H9 (cell line): ENCODE measurements around the gene DPCD. TPM values are rescaled to one million over a fixed set of nuclear protein-coding genes. Genes with fewer than 3 reads are reported as not detected.
A peak's percentile ranks its signal among the peaks of the same experiment; 100 is the strongest.

Source experiments
- DNase-seq: peaks from one replicate; pipeline ENCODE4 v3.0.0-alpha.2; 2017
- H2AFZ ChIP-seq: one replicate; pipeline ENCODE4 v1.6.1; 2013; ENCODE audit warnings: mild to moderate bottlenecking, low read length, control low read depth, moderate library complexity
- H2AK5ac ChIP-seq: 2 replicates; pipeline ENCODE4 v1.6.1; 2013; ENCODE audit warnings: low read length, control low read depth, mixed read lengths; ENCODE audit not compliant: insufficient read length
- H2BK120ac ChIP-seq: one replicate; pipeline ENCODE4 v1.6.1; 2013; ENCODE audit warnings: low read depth, mild to moderate bottlenecking, low read length, control low read depth, inconsistent platforms; ENCODE audit not compliant: poor library complexity, severe bottlenecking
- H2BK12ac ChIP-seq: 2 replicates; pipeline ENCODE4 v1.6.1; 2013; ENCODE audit warnings: low read length, control low read depth, mixed read lengths, low read depth; ENCODE audit not compliant: insufficient read length
- H2BK15ac ChIP-seq: 2 replicates; pipeline ENCODE4 v1.6.1; 2013; ENCODE audit warnings: low read depth, low read length, control low read depth
- H2BK20ac ChIP-seq: one replicate; pipeline ENCODE4 v1.6.1; 2013; ENCODE audit warnings: low read depth, mild to moderate bottlenecking, low read length, control low read depth, inconsistent platforms; ENCODE audit not compliant: poor library complexity, severe bottlenecking
- H2BK5ac ChIP-seq: 2 replicates; pipeline ENCODE4 v1.6.1; 2013; ENCODE audit warnings: low read length, control low read depth, mixed read lengths; ENCODE audit not compliant: insufficient read length
- H3K14ac ChIP-seq: 2 replicates; pipeline ENCODE4 v1.6.1; 2013; ENCODE audit warnings: low read length, control low read depth; ENCODE audit not compliant: insufficient read depth
- H3K18ac ChIP-seq: 2 replicates; pipeline ENCODE4 v1.6.1; 2013; ENCODE audit warnings: low read depth, mild to moderate bottlenecking, mixed read lengths, low read length, control low read depth; ENCODE audit not compliant: insufficient read length
- H3K23ac ChIP-seq: 2 replicates; pipeline ENCODE4 v1.6.1; 2013; ENCODE audit warnings: low read length, control low read depth, mixed read lengths, low read depth; ENCODE audit not compliant: insufficient read length
- H3K23me2 ChIP-seq: 2 replicates; pipeline ENCODE4 v1.6.1; 2013; ENCODE audit warnings: low read depth, mild to moderate bottlenecking, mixed read lengths, low read length, control low read depth; ENCODE audit not compliant: insufficient read length, poor library complexity, severe bottlenecking
- H3K27ac ChIP-seq: 2 replicates; pipeline ENCODE4 v1.5.1; 2013; ENCODE audit warnings: low read length, control low read depth, mixed read lengths, low read depth; ENCODE audit not compliant: insufficient read length
- H3K27me3 ChIP-seq: 2 replicates; pipeline ENCODE4 v1.6.1; 2013; ENCODE audit warnings: low read length, control low read depth, inconsistent platforms; ENCODE audit not compliant: insufficient read depth
- H3K4ac ChIP-seq: 2 replicates; pipeline ENCODE4 v1.6.1; 2013; ENCODE audit warnings: low read depth, mild to moderate bottlenecking, control low read depth, inconsistent platforms, low read length, moderate library complexity
- H3K4me1 ChIP-seq: 2 replicates; pipeline ENCODE4 v1.6.1; 2013; ENCODE audit warnings: low read length, control low read depth, inconsistent platforms; ENCODE audit not compliant: insufficient read depth
- H3K4me2 ChIP-seq: 2 replicates; pipeline ENCODE4 v1.6.1; 2013; ENCODE audit warnings: low read length, control low read depth, mixed read lengths; ENCODE audit not compliant: insufficient read length, insufficient read depth
- H3K56ac ChIP-seq: 2 replicates; pipeline ENCODE4 v1.6.1; 2013; ENCODE audit warnings: low read depth, mild to moderate bottlenecking, mixed read lengths, low read length, control low read depth; ENCODE audit not compliant: insufficient read length
- H3K79me1 ChIP-seq: 2 replicates; pipeline ENCODE4 v1.6.1; 2013; ENCODE audit warnings: low read depth, mild to moderate bottlenecking, moderate library complexity, low read length, control low read depth, inconsistent platforms; ENCODE audit not compliant: insufficient read depth, poor library complexity, severe bottlenecking
- H3K79me2 ChIP-seq: 2 replicates; pipeline ENCODE4 v1.6.1; 2013; ENCODE audit warnings: low read length, control low read depth, inconsistent platforms; ENCODE audit not compliant: insufficient read depth
- H3K9ac ChIP-seq: 2 replicates; pipeline ENCODE4 v1.6.1; 2013; ENCODE audit warnings: low read length, control low read depth, mixed read lengths; ENCODE audit not compliant: insufficient read length; ENCODE audit errors: extremely low read depth
- H3K9me3 ChIP-seq: one replicate; pipeline ENCODE4 v1.6.1; 2013; ENCODE audit warnings: low read depth, low read length, inconsistent platforms; ENCODE audit not compliant: control insufficient read depth
- H3T11ph ChIP-seq: one replicate; pipeline ENCODE4 v1.6.1; 2013; ENCODE audit warnings: mild to moderate bottlenecking, low read length, control low read depth, inconsistent platforms
- H4K20me1 ChIP-seq: one replicate; pipeline ENCODE4 v1.6.1; 2013; ENCODE audit not compliant: control insufficient read depth, insufficient read length, insufficient read depth
- H4K5ac ChIP-seq: 2 replicates; pipeline ENCODE4 v1.6.1; 2013; ENCODE audit warnings: low read depth, mild to moderate bottlenecking, mixed read lengths, low read length, control low read depth; ENCODE audit not compliant: insufficient read length
- H4K8ac ChIP-seq: replicated peaks from 2 replicates; pipeline ENCODE4 v1.6.1; 2013; ENCODE audit warnings: low read length, control low read depth, mixed read lengths, low read depth; ENCODE audit not compliant: insufficient read length
- H4K91ac ChIP-seq: 2 replicates; pipeline ENCODE4 v1.6.1; 2013; ENCODE audit warnings: low read depth, mild to moderate bottlenecking, moderate library complexity, mixed read lengths, low read length, control low read depth; ENCODE audit not compliant: insufficient read length
- H3K27ac Mint-ChIP-seq, 3 experiments: 2 replicates in 2 of 3; 3 replicates in 1 of 3; pipeline ENCODE4 v1.8.0; 2020 to 2021; ENCODE audit warnings: mixed read lengths in 3 of 3, mild to moderate bottlenecking in 1 of 3, moderate library complexity in 1 of 3
- H3K27me3 Mint-ChIP-seq: 2 replicates; pipeline ENCODE4 v1.8.0; 2021; ENCODE audit warnings: low read depth, mild to moderate bottlenecking, moderate library complexity, mixed read lengths
- H3K36me3 Mint-ChIP-seq, 3 experiments: 2 replicates in 2 of 3; 3 replicates in 1 of 3; pipeline ENCODE4 v1.8.0; 2020 to 2021; ENCODE audit warnings: low read depth in 3 of 3, mixed read lengths in 3 of 3; ENCODE audit not compliant: insufficient read depth in 1 of 3
- H3K4me1 Mint-ChIP-seq, 2 experiments: 2 replicates each; pipeline ENCODE4 v1.8.0; 2020; ENCODE audit warnings: mixed read lengths in 2 of 2
- H3K4me3 Mint-ChIP-seq, 2 experiments: 2 replicates in 1 of 2; 3 replicates in 1 of 2; pipeline ENCODE4 v1.8.0; 2020 to 2021; ENCODE audit warnings: mild to moderate bottlenecking in 2 of 2, mixed read lengths in 2 of 2, moderate library complexity in 1 of 2
- H3K9me3 Mint-ChIP-seq, 2 experiments: 2 replicates in 1 of 2; 3 replicates in 1 of 2; pipeline ENCODE4 v1.8.0; 2020; ENCODE audit warnings: mild to moderate bottlenecking in 2 of 2, mixed read lengths in 2 of 2, moderate library complexity in 1 of 2
- CTCF ChIP-seq: fragments of 200-600 bp; sonication (generic); conservative IDR thresholded peaks from 3 replicates; pipeline ENCODE4 v1.8.0; 2021; ENCODE audit warnings: antibody characterized with exemption, mild to moderate bottlenecking
- WGBS: extraction: QIAGEN DNeasy Blood & Tissue Kit; methylation state at CpG from one replicate; pipeline ENCODE4 v1.1.7; 2013; ENCODE audit warnings: missing lambda C conversion rate, low lambda C conversion rate, mixed read lengths; ENCODE audit not compliant: insufficient read length; ENCODE audit errors: extremely low coverage; 5-methylcytosine and 5-hydroxymethylcytosine counted together
- total RNA-seq: library from RNA; stranded (reverse); gene quantifications from 2 replicates; pipeline ENCODE4 v1.2.1, GENCODE V29; 2021

The DPCD gene
- total RNA-seq, 1 experiment from 2014 or later: 21.8 TPM

GRCh38 chr10:101569323-101569621 is 18.8 kb upstream of the DPCD start:
- no peak overlapping the region for H3K4ac ChIP-seq
- Mint-ChIP-seq H3K36me3 (no peaks in the 10 kb centered on the region; a peak in 1 of 7 replicates), H3K27ac (no peak overlapping the region), H3K9me3 (no peaks in the 10 kb centered on the region; a peak in 1 of 5 replicates), H3K27me3 (peaks cover 88% of the 10 kb centered on the region), H3K4me3 (peak overlapping the region; percentile 68 to 83), H3K4me1 (peaks cover 30 to 35% of the 10 kb centered on the region in 2 experiments)
- WGBS: no CpG with 5 or more reads among the region's 11 CpGs
- no peak overlapping the region for H4K8ac ChIP-seq
- no peak overlapping the region for H4K5ac ChIP-seq
- no peaks in the 10 kb centered on the region for H3K79me2 ChIP-seq
- H4K91ac ChIP-seq: no peak overlapping the region
- no peak overlapping the region for H3K23ac ChIP-seq
- H4K20me1 ChIP-seq: no peaks in the 10 kb centered on the region
- no peak overlapping the region for H2BK20ac ChIP-seq
- H2BK5ac ChIP-seq: no peak overlapping the region
- no peak overlapping the region for H3K9ac ChIP-seq
- H3K9me3 ChIP-seq: no peaks in the 10 kb centered on the region
- H3K4me1 ChIP-seq: no peaks in the 10 kb centered on the region
- no peak overlapping the region for H3K27ac ChIP-seq
- peak overlapping the region; percentile 82 for H3K4me2 ChIP-seq
- H3K79me1 ChIP-seq: no peaks in the 10 kb centered on the region
- no peak overlapping the region for H2BK12ac ChIP-seq
- H2BK15ac ChIP-seq: no peak overlapping the region
- no peak for TF ChIP-seq CTCF
- no peak overlapping the region for H3K18ac ChIP-seq
- H3K14ac ChIP-seq: no peak overlapping the region
- H2BK120ac ChIP-seq: no peak overlapping the region
- no peak for DNase-seq
- no peak overlapping the region for H2AFZ ChIP-seq
- H3K23me2 ChIP-seq: peaks cover 16% of the 10 kb centered on the region
- no peak overlapping the region for H3T11ph ChIP-seq
- no peak overlapping the region for H2AK5ac ChIP-seq
- H3K27me3 ChIP-seq: peaks cover 14% of the 10 kb centered on the region; the same call in 1 of the 2 replicates
- no peak overlapping the region for H3K56ac ChIP-seq
